Breast epithelium (tissue), 4 donors: ENCODE results near the gene SDC1. TPM values are rescaled to one million over a fixed set of nuclear protein-coding genes. Genes with fewer than 3 reads are reported as not detected.
A peak's percentile ranks its signal among the peaks of the same experiment; 100 is the strongest.

Experiments
- DNase-seq, 2 donors: peaks; one replicate each; pipeline ENCODE4 v3.0.0-alpha.2; 2019; ENCODE audit warnings: low spot score in 2 of 2
- H3K27ac ChIP-seq, 2 donors: fragments of 200-600 bp; sonication (generic) in 1 of 2; one replicate each; pipeline ENCODE4 v1.5.1; 2016 to 2019; ENCODE audit warnings: mild to moderate bottlenecking in 1 of 2
- H3K27me3 ChIP-seq, 2 donors: fragments of 200-600 bp; sonication (generic) in 1 of 2; one replicate each; pipeline versions ENCODE4 v1.5.1 to v1.6.0; 2017 to 2019; ENCODE audit warnings: control low read depth in 1 of 2, mild to moderate bottlenecking in 1 of 2
- H3K36me3 ChIP-seq: fragments of 200-600 bp; one replicate; pipeline ENCODE4 v1.5.1; 2019
- H3K4me1 ChIP-seq, 2 donors: fragments of 200-600 bp; sonication (generic); one replicate each; pipeline ENCODE4 v1.5.1; 2016 to 2019; ENCODE audit warnings: control low read depth in 1 of 2
- H3K4me3 ChIP-seq, 3 donors: fragments of 200-600 bp; sonication (generic); 1 replicate in 2 of 3; 2 replicates in 1 of 3; pipeline ENCODE4 v1.5.1; 2016 to 2019; ENCODE audit warnings: mild to moderate bottlenecking in 3 of 3, moderate library complexity in 2 of 3
- H3K9me3 ChIP-seq, 2 donors: fragments of 200-600 bp; sonication (generic) in 1 of 2; one replicate each; pipeline ENCODE4 v1.5.1; 2016 to 2019; ENCODE audit warnings: control low read depth in 1 of 2
- POLR2A ChIP-seq: fragments of 450-650 bp; IDR thresholded peaks from one replicate; pipeline ENCODE4 v1.6.1; 2016; ENCODE audit warnings: antibody characterized with exemption, mild to moderate bottlenecking, moderate library complexity
- POLR2AphosphoS5 ChIP-seq, 3 donors: sonication (generic); formaldehyde crosslinking; IDR thresholded peaks; one replicate each; pipeline ENCODE4 v1.6.1; 2017; ENCODE audit warnings: antibody characterized with exemption in 3 of 3
- intact Hi-C: fragments of 100-400 bp; cut with DNase I; formaldehyde crosslinking; loops from one replicate; pipeline ENCODE4 v1.15.1; 2023; ENCODE audit warnings: low total_unique reads
- total RNA-seq, 3 donors: library from RNA; depleted of rRNA; stranded (reverse); fragments of >200 nt; gene quantifications; one replicate each; pipeline ENCODE4 v1.1.0, GENCODE V29; 2016
- TF ChIP-seq, protein P1 (sequence below), 3 donors: fragments of 450-650 bp; IDR thresholded peaks; one replicate each; pipeline ENCODE4 v1.5.1; 2016 to 2017; ENCODE audit warnings: antibody characterized with exemption in 3 of 3, mild to moderate bottlenecking in 3 of 3, moderate library complexity in 3 of 3

Gene SDC1
- total RNA-seq, 3 donors from 2014 or later = 2.6 to 51.8 (median 38.7) TPM

DNA sequence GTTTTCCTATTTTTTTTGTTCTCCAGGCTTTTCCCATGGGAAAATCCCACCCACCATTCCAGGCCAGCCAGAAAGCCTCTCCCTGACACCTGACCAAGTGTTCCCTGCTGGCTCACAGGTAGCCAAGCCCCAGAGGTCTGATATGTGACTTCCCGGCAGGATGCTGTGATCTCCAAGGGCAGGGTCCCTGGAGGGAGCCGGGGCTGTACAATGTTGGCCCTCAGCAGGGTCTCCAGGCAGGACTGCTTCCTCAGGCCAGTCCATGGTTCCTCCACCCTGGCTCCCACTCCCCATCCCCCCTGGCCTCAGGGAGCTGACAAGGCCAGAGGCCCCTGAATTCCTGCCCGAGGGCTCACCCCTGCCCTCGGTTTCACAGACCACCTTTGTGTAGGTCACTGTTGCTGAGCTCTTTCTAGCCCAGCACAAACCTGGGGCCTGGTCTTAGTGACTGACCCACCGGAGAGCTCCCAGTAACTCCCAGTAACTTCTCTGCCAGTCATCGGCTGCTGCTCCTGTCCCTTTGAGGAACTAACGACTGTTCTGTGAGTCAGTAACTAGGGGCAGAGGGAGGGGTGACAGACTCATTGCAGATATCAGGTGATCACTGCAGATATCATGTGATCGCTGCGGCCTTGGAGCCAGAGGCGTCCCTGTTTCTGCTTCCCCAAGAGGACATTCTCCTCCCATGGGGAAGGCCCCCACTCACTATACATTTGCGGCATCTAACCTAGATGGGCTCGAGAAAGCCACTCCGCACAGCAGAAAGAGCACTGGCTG, 38.7 kb downstream of the SDC1 start:
- no peak overlapping the region for H3K27ac ChIP-seq
- intact Hi-C loops = loop anchor here (5.0 kb wide), 1 partner anchor 891 kb away; no protein-coding TSS in a partner anchor
- no peaks in the 10 kb centered on the region for H3K9me3 ChIP-seq
- no peak for TF ChIP-seq POLR2AphosphoS5 (IDR thresholded peaks at IDR 0.05)
- no peak for TF ChIP-seq POLR2A
- TF ChIP-seq, protein P1, sequence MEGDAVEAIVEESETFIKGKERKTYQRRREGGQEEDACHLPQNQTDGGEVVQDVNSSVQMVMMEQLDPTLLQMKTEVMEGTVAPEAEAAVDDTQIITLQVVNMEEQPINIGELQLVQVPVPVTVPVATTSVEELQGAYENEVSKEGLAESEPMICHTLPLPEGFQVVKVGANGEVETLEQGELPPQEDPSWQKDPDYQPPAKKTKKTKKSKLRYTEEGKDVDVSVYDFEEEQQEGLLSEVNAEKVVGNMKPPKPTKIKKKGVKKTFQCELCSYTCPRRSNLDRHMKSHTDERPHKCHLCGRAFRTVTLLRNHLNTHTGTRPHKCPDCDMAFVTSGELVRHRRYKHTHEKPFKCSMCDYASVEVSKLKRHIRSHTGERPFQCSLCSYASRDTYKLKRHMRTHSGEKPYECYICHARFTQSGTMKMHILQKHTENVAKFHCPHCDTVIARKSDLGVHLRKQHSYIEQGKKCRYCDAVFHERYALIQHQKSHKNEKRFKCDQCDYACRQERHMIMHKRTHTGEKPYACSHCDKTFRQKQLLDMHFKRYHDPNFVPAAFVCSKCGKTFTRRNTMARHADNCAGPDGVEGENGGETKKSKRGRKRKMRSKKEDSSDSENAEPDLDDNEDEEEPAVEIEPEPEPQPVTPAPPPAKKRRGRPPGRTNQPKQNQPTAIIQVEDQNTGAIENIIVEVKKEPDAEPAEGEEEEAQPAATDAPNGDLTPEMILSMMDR (IDR thresholded peaks at IDR 0.05) = no peak
- no peak for DNase-seq
- H3K4me3 ChIP-seq = no peak overlapping the region
- H3K36me3 ChIP-seq = no peaks in the 10 kb centered on the region
- no peaks in the 10 kb centered on the region for H3K27me3 ChIP-seq
- H3K4me1 ChIP-seq = peaks cover 0 to 4% of the 10 kb centered on the region in 2 donors

DNA sequence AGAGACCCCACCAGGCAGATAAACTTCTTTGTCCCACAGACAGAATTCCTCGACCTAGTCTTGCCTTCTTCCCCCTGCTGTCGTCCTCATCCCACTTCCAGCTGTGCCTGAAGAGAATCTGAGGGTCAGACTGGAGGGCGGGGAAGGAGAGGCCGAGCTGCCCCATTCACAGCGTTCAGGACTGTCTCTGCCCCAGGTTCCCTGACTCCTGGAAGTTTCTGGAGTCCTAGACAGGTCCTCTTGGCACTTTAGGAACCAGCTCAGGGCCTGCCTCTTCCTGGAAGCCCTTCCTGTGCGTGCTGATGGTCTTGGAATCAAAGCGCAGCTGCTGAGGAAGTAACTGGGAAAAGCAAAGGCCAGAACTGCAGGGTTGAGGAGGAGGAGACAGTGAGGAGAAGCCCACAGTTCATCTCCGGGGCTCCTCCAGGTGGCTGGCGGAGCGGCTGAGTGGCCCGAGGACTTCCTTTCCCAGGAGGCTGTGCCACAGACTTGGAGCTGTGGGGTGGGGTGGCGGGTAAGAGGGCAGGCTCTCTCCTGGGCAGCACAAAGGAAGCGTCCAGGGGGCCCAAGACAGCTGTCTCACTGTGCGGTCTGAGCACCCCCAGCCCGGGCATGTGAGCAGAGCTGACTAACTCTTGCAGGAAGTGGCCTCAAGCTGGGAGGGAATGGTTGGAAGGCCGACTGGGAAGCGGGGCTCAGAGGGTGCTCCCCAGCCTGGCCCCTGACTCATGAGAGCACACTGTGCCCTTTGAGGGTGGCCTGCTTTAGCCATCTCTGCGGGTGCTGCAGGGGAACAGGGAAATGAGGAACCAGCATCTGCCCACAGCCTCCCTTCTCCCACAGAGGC, 39.5 kb downstream of the SDC1 start:
- Histone ChIP-seq H3K4me1 (peaks cover 0 to 4% of the 10 kb centered on the region in 2 donors), H3K27me3 (no peaks in the 10 kb centered on the region), H3K9me3 (no peaks in the 10 kb centered on the region), H3K27ac (no peak overlapping the region), H3K36me3 (no peaks in the 10 kb centered on the region), H3K4me3 (no peak overlapping the region)
- TF ChIP-seq POLR2A = no peak
- TF ChIP-seq POLR2AphosphoS5 (IDR thresholded peaks at IDR 0.05) = no peak
- TF ChIP-seq, protein P1 (IDR thresholded peaks at IDR 0.05) = no peak
- intact Hi-C loops = loop anchor here (5.0 kb wide), 1 partner anchor 892 kb away; no protein-coding TSS in a partner anchor
- no peak for DNase-seq

DNA sequence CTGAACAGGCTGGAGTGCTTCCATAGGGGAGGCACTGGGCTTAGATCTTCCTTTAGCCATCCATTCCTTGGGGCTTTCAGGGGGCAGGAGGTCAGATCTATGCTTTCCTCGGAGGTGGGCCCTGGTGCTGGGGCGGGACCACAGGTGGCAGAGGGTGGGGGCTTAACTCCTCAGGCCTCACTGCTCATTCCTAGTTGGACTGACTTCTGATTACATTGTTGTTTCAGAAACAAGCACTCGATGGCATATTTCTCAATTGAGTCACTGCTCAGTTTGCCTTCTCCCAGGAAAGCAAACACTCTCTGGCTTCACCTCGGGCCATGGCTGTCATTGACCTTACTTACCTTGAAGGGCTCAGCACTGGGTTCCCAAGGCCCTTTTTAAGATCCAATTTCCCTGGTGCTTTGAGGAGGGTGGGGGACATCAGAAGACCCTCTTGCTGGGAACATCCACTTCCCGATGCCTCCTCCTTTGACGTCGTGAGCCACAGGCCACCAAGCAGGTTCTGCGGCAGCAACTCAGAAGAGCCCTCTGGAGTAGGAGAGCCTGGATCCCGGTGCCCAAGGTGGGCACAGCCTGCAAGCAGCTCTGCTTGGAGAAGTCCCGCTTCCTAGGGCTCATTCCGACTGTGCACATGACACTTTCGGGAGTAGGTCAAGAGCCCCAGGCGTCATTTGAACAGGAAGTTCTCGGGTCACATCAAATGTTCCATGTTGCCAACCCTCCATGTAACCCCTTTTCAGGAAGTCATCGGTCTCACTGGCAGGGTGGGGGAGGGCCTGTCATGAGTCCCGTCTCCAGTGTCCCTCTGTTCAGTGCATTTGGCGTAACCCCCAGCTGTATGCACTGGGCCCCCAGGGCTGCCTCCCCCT, 40.6 kb downstream of the SDC1 start:
- Histone ChIP-seq H3K27me3 (no peaks in the 10 kb centered on the region), H3K4me1 (peaks cover 0 to 4% of the 10 kb centered on the region in 2 donors), H3K36me3 (no peaks in the 10 kb centered on the region), H3K4me3 (no peak overlapping the region), H3K27ac (peak overlapping the region; percentile 12 to 72), H3K9me3 (no peaks in the 10 kb centered on the region)
- no peak for DNase-seq
- TF ChIP-seq, protein P1 (IDR thresholded peaks at IDR 0.05) = no peak
- TF ChIP-seq POLR2A (no peak), POLR2AphosphoS5 (IDR thresholded peaks at IDR 0.05) (no peak)
- intact Hi-C loops = no loop called here

DNA sequence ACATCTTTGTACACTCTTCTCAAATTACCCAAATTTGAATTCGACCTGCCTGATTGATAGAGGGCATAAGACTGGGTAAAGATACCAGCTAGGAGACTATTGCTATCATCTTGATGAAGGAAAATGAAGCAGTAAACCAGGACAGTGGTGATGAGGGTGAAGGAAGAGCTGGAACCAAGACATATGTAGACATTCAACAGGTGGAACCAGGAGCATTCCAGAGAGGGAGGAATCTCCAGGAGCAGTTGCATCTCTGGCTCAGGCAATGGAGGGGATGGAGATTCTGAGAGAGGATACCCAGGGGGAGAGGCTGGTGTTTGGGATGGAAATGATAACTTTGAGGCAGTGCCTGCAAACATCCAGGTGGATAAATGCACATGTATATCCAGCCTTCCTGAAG, 41.6 kb downstream of the SDC1 start:
- Histone ChIP-seq H3K36me3 (no peaks in the 10 kb centered on the region), H3K9me3 (no peaks in the 10 kb centered on the region), H3K4me3 (no peak overlapping the region), H3K4me1 (peaks cover 0 to 4% of the 10 kb centered on the region in 2 donors), H3K27me3 (no peaks in the 10 kb centered on the region), H3K27ac (peak overlapping the region in 1 of 2 donors; percentile 12)
- intact Hi-C loops = no loop called here
- TF ChIP-seq POLR2A = no peak
- TF ChIP-seq, protein P1 (IDR thresholded peaks at IDR 0.05) = no peak
- no peak for TF ChIP-seq POLR2AphosphoS5 (IDR thresholded peaks at IDR 0.05)
- DNase-seq = no peak
